A549 (cell line): ENCODE results near the gene LAPTM5.

Experiments
- CBX8 ChIP-seq: fragments of 200-600 bp; sonication (generic); IDR thresholded peaks from 2 replicates; pipeline ENCODE4 v1.6.1; 2016
- EP300 ChIP-seq, 2 experiments: fragments of >200 bp; sonication (Bioruptor Twin); formaldehyde crosslinking; IDR thresholded peaks; 2 replicates in 1 of 2; 3 replicates in 1 of 2; pipeline ENCODE4 v1.6.1; 2016 to 2017
- MAZ ChIP-seq: fragments of 150-350 bp; IDR thresholded peaks from 2 replicates; pipeline ENCODE4 v1.6.1; 2014; ENCODE audit warnings: antibody characterized with exemption, low read depth, low read length, borderline replicate concordance
- POLR2A ChIP-seq: IDR thresholded peaks from 2 replicates; pipeline ENCODE4 v1.6.1; 2012; ENCODE audit warnings: mild to moderate bottlenecking, low read length
- TF ChIP-seq, protein P1 (sequence below): fragments of >200 bp; sonication (Bioruptor Twin); formaldehyde crosslinking; IDR thresholded peaks from 3 replicates; pipeline ENCODE4 v1.5.1; 2016

DNA sequence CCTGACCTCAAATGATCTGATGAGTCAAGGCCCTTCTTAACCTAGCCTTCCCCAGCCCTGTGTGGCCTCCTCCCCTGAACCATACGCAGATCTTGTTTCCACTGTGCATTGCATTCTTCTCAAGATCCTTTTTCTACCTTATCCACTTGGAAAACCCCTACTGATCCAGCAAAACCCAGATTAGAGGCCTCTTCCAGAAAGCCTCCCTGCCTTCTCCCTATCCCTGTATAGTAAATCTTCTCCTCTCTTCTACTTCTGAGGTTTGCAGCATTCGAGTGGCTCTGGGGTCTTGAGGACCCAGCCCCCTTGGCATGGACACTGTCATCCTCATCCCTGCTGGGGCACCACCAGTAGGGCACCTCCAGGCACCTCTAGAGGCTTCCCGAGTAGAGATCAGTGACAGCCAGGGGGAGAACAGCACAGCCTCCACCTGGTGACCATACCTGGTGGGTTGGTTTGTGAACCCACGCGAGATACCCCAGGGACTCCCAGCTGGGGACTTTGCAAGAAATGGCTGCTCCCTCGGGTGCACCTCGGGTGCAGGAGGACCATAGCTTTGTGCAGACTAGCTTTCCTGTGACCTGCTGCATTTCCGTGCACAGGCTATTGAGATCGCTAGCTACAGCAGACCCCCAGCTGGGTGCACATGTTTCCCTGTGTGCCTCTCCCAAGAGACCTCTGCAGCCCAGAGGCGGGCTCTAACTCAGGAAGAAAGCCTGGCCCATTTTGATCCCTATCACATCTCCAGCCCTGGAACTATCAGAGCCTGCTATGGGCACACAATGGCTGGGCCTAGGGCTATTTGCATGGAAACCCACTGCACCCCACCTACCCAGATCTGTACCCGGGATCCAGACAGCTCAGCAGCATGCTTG lies 68.4 kb downstream of the LAPTM5 start:
- no peak for TF ChIP-seq POLR2A
- TF ChIP-seq CBX8: no peak
- TF ChIP-seq, protein P1, sequence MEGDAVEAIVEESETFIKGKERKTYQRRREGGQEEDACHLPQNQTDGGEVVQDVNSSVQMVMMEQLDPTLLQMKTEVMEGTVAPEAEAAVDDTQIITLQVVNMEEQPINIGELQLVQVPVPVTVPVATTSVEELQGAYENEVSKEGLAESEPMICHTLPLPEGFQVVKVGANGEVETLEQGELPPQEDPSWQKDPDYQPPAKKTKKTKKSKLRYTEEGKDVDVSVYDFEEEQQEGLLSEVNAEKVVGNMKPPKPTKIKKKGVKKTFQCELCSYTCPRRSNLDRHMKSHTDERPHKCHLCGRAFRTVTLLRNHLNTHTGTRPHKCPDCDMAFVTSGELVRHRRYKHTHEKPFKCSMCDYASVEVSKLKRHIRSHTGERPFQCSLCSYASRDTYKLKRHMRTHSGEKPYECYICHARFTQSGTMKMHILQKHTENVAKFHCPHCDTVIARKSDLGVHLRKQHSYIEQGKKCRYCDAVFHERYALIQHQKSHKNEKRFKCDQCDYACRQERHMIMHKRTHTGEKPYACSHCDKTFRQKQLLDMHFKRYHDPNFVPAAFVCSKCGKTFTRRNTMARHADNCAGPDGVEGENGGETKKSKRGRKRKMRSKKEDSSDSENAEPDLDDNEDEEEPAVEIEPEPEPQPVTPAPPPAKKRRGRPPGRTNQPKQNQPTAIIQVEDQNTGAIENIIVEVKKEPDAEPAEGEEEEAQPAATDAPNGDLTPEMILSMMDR: no peak
- TF ChIP-seq MAZ: no peak
- TF ChIP-seq EP300 (IDR thresholded peaks at IDR 0.05): no peak
